GM12892 (cell line): ENCODE measurements around the gene EDN2.

Experiments
- DNase-seq: peaks from one replicate; pipeline ENCODE4 v3.0.0; 2011; ENCODE audit not compliant: insufficient read length
- FAIRE-seq: peaks from 2 replicates; lab custom pipeline; 2011; peaks lifted over from hg19 to GRCh38; lab: Jason Lieb, UNC
- POLR2A ChIP-seq: IDR thresholded peaks from 2 replicates; pipeline ENCODE4 v1.6.1; 2011; ENCODE audit warnings: low read depth, low read length, control low read depth
- POLR2AphosphoS5 ChIP-seq: IDR thresholded peaks from 2 replicates; pipeline ENCODE4 v1.6.1; 2011; ENCODE audit warnings: low read depth, low read length, control low read depth
- TAF1 ChIP-seq: IDR thresholded peaks from 2 replicates; pipeline ENCODE4 v1.6.1; 2011; ENCODE audit warnings: low read depth, mild to moderate bottlenecking, control low read depth, low read length, borderline replicate concordance

EDN2 gene

DNA sequence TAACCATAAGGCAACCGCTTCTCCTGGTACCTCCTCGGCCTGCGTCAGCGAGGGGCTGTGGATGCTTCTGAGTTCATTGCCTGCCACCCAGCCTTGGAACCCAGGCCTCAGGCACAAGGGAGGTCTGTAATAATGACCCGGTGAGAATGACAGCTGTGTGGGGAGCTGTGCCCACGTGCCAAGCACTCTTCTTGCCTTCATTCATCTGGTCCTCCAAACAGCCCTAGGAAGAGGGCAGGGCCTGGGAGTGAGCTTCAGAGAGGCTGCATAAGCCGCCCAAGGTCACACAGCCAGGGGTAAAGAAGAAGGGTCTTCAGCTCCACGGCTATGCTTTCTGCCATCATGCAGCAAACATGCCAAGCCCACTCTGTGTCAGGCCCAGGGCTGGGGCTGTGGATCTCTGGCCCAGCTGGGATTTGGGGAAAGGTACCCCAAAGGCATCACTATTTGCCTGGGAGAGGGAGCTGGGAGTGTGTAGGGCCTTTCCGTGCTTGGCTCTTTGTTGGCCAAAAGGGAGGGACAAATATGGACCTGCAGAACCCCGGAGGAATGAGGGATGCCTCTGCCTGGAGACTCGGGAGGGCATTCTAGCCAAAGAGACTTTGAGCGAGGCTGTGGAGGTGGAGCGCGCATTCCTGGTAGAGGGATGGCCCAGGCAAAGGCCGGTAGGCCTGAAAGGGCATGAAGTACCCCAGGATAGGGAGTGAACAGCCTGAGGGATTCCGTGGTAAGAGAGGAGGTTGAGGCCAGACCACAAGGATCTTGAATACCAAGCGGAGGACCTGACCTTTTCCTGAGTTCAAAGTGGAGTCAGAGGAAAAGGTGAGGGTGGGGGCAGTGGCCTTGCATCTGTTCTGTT lies 10.1 kb upstream of the EDN2 start:
- no peak for FAIRE-seq
- no peak for DNase-seq
- TF ChIP-seq POLR2A (no peak), POLR2AphosphoS5 (no peak), TAF1 (no peak)

DNA sequence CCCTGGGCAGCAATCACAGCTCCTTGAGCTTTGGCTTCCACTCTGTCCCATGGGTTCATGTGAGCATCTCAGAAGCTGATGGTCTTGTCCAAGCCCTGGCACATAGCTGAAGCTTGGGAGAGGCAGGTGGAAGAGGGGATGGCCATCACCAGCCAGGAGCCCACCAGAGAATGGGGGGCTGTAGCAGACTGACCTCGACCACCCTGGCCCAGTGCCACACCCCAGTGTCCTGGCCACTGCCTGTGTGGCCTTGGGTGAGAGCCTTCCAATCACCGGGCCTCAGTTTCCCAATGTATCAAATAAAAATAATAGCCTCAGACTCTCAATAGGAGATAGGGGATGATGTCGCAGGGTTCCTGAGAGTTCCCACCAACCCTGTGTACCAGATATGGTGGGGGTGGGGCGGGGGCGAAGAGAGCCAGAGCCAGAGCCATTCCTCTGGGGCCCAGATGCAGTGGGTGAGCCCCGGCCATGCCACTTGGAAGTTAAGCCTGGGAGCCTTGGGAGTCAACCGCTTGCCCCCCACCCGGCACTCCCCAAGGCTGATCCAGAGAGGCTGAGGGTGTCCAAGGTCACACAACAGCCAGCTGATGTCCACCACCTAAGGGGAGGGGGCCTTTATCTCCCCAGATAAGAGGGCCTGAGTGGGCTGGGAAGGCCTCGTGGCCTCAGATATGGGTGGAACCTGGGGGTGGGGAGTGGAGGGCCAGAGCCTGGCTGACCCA lies 9.3 kb upstream of the EDN2 start:
- no peak for TF ChIP-seq POLR2A
- DNase-seq (no peak), FAIRE-seq (no peak)

DNA sequence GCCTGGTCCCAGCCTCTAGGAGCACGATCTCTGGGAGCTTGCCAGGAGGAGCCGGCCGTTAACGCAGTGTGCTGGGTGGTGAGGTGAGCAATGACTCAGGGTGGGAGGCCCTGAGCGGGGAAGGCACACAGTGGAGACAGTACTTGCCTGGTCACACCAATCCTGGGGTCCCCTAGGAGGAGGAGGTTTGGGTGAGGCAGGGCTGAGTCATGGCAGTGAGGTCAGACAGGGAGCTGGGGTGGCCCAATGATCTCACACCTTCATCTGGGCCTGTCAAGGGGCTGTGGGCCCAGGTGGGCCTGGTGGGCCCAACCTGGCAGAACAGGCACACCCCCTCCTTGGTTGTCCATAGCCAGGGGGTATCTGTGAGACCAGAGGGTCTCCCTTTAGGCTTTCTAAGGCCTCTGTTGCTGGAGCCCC lies 8.6 kb upstream of the EDN2 start:
- TF ChIP-seq POLR2AphosphoS5 (no peak), POLR2A (no peak), TAF1 (no peak)
- FAIRE-seq, result no peak
- no peak for DNase-seq

DNA sequence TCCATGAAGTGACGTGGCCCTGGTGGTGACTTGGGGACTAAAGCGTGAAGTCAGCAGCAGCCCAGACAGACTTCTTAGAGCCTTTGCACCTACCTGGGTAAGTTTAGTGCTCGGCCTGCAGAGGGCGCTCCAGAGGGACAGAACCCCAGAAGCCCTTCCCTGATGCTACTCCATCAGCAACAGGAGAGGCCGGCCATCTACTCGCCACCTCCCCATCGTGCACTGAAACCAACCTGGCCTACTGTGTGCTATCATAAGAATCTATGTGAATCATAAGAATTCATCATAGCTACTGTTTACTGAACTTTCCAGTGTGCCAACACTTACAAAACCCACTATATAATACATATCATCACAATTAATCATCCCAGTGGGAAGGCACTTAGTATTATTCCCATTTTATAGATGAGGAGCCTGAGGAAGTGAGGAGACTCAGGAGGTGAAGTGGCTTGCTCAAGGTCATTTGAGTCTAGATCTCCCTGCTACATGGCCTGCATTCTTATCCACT lies 7.9 kb upstream of the EDN2 start:
- TF ChIP-seq POLR2A (no peak), POLR2AphosphoS5 (no peak), TAF1 (no peak)
- FAIRE-seq, result peak; percentile 38
- DNase-seq, result no peak

DNA sequence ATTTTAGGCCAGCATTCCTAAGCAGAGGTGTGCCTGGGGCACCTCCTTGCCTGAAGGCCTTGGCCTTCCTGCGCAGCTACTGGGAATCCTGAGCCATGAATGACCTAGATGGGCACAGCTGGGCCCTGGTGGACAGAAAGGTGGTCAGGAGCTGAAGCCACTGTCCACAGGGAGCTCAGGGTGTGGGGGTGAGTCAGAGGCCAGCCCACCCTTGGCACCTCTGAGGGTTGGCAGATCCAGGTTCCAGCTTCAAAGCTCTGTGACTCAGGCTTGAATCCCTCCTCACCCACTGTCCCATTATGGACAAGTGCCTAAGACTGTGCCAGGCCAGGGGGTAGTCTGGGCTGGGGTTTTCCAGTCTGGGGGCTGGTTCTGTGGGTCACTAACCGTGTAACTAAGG lies 6.4 kb upstream of the EDN2 start:
- TF ChIP-seq POLR2A (no peak), TAF1 (no peak), POLR2AphosphoS5 (no peak)
- no peak for DNase-seq
- no peak for FAIRE-seq

DNA sequence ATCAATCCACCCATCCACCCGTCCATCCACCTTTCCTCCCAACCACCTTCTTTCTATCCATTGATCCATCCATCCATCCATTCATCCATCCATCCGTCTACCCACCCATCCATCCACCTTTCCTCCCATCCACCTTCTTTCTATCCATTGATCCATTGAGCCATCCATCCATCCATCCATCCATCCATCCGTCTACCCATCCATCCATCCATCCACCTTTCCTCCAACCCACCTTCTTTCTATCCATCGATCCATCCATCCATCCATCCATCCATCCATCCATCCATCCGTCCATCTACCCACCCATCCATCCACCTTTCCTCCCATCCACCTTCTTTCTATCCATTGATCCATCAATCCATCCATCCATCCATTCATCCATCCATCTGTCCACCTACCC lies 5.1 kb upstream of the EDN2 start:
- FAIRE-seq (no peak), DNase-seq (no peak)

DNA sequence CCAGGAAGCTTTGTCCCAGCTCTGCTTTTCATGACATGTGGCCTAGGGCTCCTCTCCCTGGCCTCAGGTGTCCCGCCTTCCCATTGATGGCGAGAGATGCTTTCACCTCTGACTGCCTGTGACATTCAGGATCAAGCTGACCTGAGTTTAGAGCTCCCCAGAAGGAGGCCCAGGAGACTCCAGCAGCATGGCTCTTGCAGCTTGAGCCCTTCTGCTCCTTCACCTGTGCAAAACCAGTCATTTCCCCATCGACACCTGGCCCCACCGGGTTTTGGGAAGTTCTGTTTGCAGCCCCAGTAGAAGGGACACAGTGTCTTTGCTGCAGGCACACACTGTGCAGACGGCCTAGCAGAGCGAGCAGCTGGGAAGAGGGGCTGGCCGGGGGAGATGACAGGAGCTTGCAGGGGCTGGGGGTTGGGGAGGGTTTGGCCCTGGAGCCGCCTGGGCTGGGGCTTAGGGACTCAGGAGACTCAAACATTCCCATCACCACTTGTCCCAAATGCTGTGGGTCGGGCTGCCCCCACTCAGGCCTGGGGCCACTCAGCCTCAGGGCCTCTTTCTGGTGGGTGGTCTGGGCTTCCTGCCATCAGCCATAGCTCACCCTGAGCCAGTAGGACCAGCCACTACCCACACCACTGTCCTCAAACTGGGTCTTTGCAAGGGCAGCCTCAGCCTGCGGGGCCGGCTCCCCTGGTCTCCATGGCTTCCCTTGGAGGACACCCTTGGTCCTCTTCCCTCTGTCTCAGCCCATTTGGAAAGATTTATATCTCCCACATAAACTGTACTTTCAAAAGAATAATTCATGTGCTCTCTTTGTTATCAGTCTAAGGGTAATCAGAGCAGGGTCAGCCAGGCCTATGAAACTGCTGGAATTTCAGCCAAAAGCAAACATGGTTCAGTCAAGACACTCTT lies 3.8 kb upstream of the EDN2 start:
- DNase-seq (no peak), FAIRE-seq (peak; percentile 78)
- TF ChIP-seq POLR2AphosphoS5 (no peak), TAF1 (no peak), POLR2A (no peak)

More for the DNA sequence above, 5.1 kb upstream of the EDN2 start:
- TF ChIP-seq POLR2A, result no peak
- no peak for TF ChIP-seq POLR2AphosphoS5
- TF ChIP-seq TAF1, result no peak

DNA sequence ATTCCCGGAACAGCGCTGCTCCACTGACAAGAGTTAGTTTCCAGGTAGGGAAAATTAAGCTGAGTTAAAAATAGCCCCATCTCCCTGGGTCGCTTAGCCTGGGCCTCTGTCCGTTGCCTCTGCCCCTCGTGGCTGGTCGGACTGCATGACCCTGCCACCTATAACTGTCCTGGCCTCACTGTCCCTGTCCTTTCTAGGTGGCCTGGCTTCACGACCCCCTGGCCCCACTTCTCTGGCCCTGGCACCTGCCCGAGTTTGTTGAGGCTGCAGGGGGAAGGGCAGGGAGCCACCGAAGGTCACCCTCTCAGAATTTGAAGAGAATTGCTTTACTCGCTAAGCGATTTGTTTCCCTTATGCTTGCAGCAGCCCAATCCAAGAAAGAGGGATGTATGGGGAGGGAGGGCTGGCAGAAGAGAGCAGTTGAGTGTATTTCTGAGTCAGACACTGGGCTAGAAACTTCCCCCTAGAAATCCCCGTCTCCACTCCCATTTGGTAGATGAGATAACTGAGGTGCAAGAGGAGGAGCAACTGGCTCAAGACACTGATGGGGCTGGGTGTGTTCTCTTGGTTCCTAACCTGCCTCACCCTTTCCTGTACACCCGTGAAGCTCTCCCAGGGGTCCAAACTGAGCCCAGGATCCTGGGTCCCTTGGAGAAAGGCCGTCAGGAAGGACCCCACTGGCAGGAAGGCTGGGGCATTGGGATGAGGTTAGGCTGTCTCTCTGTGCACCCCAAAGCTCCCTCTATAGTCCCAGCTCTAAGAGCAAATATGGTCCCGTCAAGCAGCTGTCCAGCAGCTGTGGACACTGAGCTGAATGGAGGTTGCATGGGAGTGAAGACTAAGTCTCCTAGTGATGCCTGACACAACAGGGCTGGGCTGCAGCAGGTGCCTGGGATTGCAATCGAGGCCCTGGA lies 2.9 kb upstream of the EDN2 start:
- FAIRE-seq (peak; percentile 78), DNase-seq (peak; percentile 62)
- TF ChIP-seq TAF1 (no peak), POLR2AphosphoS5 (0 out of 2 replicates have a peak, but pooled peaks have one; percentile 28), POLR2A (peak; percentile 29; the same call in 1 of the 2 replicates)

DNA sequence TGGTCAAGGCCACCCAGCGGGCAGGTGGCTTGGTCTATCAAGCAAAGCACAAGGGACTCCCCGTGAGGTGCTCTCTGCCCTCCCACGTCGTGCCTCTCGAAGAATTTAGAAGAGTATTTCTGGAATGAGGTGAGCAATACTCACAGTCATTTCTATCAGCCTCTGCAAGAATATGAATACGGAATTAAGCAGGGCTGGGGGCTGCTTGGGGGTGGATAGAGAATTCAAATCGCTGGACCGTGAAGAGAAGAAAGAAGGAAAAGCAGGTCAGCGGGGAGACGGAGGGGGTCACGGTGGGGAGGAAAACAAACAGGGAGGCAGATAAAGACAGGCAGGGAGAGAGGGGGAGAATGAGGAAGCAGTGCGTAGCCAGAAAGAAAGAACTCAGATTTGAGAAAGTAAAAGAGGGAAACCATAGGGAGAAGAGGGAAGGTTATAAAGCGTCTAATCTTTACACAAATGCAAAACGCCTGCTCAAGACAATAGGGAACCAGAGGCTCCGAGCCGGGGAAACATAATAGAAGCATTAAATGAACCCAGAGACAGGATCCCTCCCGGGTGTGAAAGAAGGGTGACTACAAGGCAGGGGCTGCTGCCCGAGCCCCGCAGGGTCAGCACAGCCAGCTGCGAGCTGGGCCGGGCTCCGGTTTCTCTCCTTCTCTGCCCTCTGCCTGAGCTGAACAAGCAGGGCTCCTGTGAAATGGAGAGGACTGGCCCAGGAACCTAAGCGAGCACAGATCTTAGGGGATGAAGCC lies 2.1 kb upstream of the EDN2 start:
- DNase-seq, result no peak
- TF ChIP-seq TAF1, result no peak
- TF ChIP-seq POLR2A, result no peak
- no peak for TF ChIP-seq POLR2AphosphoS5
- FAIRE-seq, result peak; percentile 85

DNA sequence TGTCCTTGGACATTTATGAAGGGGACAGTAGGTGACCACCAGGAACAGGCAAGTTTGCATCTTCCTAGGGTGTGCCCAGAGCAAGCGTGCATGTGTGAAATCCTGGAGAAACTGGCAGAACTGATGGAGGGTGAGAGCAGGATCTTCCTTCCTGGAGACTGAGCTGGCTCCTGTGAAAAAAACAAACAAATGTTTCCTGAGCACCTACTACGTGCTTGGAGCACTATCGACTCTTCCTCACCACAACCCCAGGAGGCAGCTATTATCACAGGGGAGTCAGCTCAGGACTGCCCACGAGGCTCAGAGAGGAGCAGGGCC lies 1.5 kb upstream of the EDN2 start:
- FAIRE-seq (no peak), DNase-seq (no peak)
- TF ChIP-seq POLR2AphosphoS5 (no peak), TAF1 (no peak), POLR2A (no peak)

DNA sequence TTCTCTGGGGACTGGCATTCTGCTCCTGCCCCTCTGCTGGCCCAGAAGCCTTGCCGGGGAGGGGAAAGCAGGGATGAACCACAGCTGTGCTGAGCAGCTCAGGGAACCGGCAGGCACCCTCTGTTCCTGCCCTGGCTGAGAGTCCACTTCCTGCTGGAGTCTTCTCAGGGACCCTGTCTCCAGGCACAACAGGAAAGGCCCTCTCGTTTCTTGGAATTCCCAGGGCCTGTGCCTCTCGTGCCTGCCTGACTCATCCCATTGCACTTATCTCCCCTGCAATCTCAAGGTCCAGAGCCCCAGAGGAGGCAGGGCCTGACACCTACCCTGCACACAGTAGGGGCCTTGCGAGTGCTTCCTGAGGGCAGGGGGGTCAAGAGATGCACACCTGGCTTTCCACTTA lies 1.1 kb upstream of the EDN2 start:
- TF ChIP-seq POLR2AphosphoS5 (no peak), POLR2A (no peak), TAF1 (no peak)
- FAIRE-seq (no peak), DNase-seq (no peak)
